Epithelial cell of proximal tubule (primary cell): ENCODE results near the gene FHOD3. TPM values are rescaled to one million over a fixed set of nuclear protein-coding genes. Genes with fewer than 3 reads are reported as not detected.
A peak's percentile ranks its signal among the peaks of the same experiment; 100 is the strongest.

ENCODE experiments used
- DNase-seq: peaks from one replicate; pipeline ENCODE4 v3.0.0-alpha.2; 2011; ENCODE audit warnings: low read depth
- H3K4me3 ChIP-seq: 2 replicates; pipeline ENCODE4 v1.5.1; 2011; ENCODE audit warnings: low read depth, mild to moderate bottlenecking, low read length
- CTCF ChIP-seq: conservative IDR thresholded peaks from 2 replicates; pipeline ENCODE4 v1.5.1; 2012; ENCODE audit warnings: low read depth, mild to moderate bottlenecking, low read length
- total RNA-seq: library from RNA; depleted of rRNA; stranded (reverse); fragments of >200 nt; gene quantifications from 2 replicates; pipeline ENCODE4 v1.2.3, GENCODE V29; 2015

Gene FHOD3
- total RNA-seq, 1 donor from 2014 or later = 27.3 TPM

- DNase-seq = no peak
- no peak for TF ChIP-seq CTCF
Measured at GRCh38 chr18:36365836-36366775, 68.6 kb downstream of the FHOD3 start.

GRCh38 chr18:36366994-36367839 lies 69.7 kb downstream of the FHOD3 start:
- no peak for TF ChIP-seq CTCF
- no peak overlapping the region for H3K4me3 ChIP-seq

More at GRCh38 chr18:36365836-36366775, 68.6 kb downstream of the FHOD3 start:
- no peak overlapping the region for H3K4me3 ChIP-seq

GRCh38 chr18:36368889-36369288 lies 71.4 kb downstream of the FHOD3 start:
- DNase-seq = no peak
- no peak overlapping the region for H3K4me3 ChIP-seq
- TF ChIP-seq CTCF = no peak

More at GRCh38 chr18:36366994-36367839, 69.7 kb downstream of the FHOD3 start:
- DNase-seq = no peak

- peak; percentile 20 for TF ChIP-seq CTCF
- no peak overlapping the region for H3K4me3 ChIP-seq
- DNase-seq = no peak
Measured at GRCh38 chr18:36372903-36373311, 75.4 kb downstream of the FHOD3 start.

- DNase-seq = no peak
- TF ChIP-seq CTCF = no peak
- H3K4me3 ChIP-seq = no peak overlapping the region
Measured at GRCh38 chr18:36374262-36374661, 76.7 kb downstream of the FHOD3 start.

GRCh38 chr18:36375118-36375517 lies 77.6 kb downstream of the FHOD3 start:
- H3K4me3 ChIP-seq = no peak overlapping the region
- no peak for DNase-seq
- TF ChIP-seq CTCF = no peak
